ENCODE results near the gene MPC2.
"Not testable (repeated sequence)": the region's sequence is repeated elsewhere in the genome, so short reads cannot be mapped to it uniquely, and the experiment has no call there.

The MPC2 gene

GRCh38 chr1:167871331-167871730 lies 65.5 kb downstream of the MPC2 start:
- no peaks in the 10 kb centered on the region for H3K36me3 ChIP-seq (ENCODE audit: control insufficient read depth, low read depth, low read length)
- H3K27ac ChIP-seq (ENCODE audit: low read length), result no peak overlapping the region
- no peaks in the 10 kb centered on the region for H3K27me3 ChIP-seq (ENCODE audit: control insufficient read depth, insufficient read depth, low read length)
- H3K4me1 ChIP-seq (ENCODE audit: control insufficient read depth, low read depth, low read length), result peaks cover 8% of the 10 kb centered on the region
- no peak overlapping the region for H3K4me3 ChIP-seq (ENCODE audit: low read length)
- no peaks in the 10 kb centered on the region for H3K9me3 ChIP-seq (ENCODE audit: control insufficient read depth, low read depth, low read length)
- no peak overlapping the region for H3K9ac ChIP-seq (ENCODE audit: low read length)

- not testable (repeated sequence) for H3K9ac ChIP-seq (ENCODE audit: low read length); H3K36me3 ChIP-seq (ENCODE audit: control insufficient read depth, low read depth, low read length); H3K9me3 ChIP-seq (ENCODE audit: control insufficient read depth, low read depth, low read length); H3K4me1 ChIP-seq (ENCODE audit: control insufficient read depth, low read depth, low read length); H3K27me3 ChIP-seq (ENCODE audit: control insufficient read depth, insufficient read depth, low read length); H3K4me3 ChIP-seq (ENCODE audit: low read length); H3K27ac ChIP-seq (ENCODE audit: low read length)
Measured at GRCh38 chr1:167869157-167870001, 67.5 kb downstream of the MPC2 start.

GRCh38 chr1:167866739-167867414 lies 70.0 kb downstream of the MPC2 start:
- H3K36me3 ChIP-seq (ENCODE audit: control insufficient read depth, low read depth, low read length); H3K27ac ChIP-seq (ENCODE audit: low read length); H3K4me3 ChIP-seq (ENCODE audit: low read length); H3K27me3 ChIP-seq (ENCODE audit: control insufficient read depth, insufficient read depth, low read length); H3K9me3 ChIP-seq (ENCODE audit: control insufficient read depth, low read depth, low read length); H3K9ac ChIP-seq (ENCODE audit: low read length); H3K4me1 ChIP-seq (ENCODE audit: control insufficient read depth, low read depth, low read length): not testable (repeated sequence)

Data from iPS-18a (cell line).